DMS53 treated with DMSO at 0.1 percent for 48 hours (cell line): ENCODE results near the gene NAA10.

Experiments used
- DNase-seq: peaks from one replicate; lab custom pipeline; 2025; ENCODE audit not compliant: unreplicated experiment; lab: John Stamatoyannopoulos, UW

The NAA10 gene

GRCh38 chrX:153885208-153885787 lies 49.5 kb downstream of the NAA10 start:
- DNase-seq, result no peak

- DNase-seq, result no peak
Observed at GRCh38 chrX:153884590-153884989, 50.2 kb downstream of the NAA10 start.

- DNase-seq, result no peak
Observed at GRCh38 chrX:153884136-153884535, 50.7 kb downstream of the NAA10 start.

- DNase-seq, result no peak
Observed at GRCh38 chrX:153883163-153883843, 51.5 kb downstream of the NAA10 start.

GRCh38 chrX:153882557-153882956 lies 52.3 kb downstream of the NAA10 start:
- DNase-seq, result no peak

GRCh38 chrX:153882086-153882498 lies 52.7 kb downstream of the NAA10 start:
- DNase-seq, result no peak

- no peak for DNase-seq
Observed at GRCh38 chrX:153881281-153881680, 53.6 kb downstream of the NAA10 start.

GRCh38 chrX:153880440-153880815 lies 54.4 kb downstream of the NAA10 start:
- no peak for DNase-seq

- no peak for DNase-seq
Observed at GRCh38 chrX:153879741-153880439, 54.9 kb downstream of the NAA10 start.
